Measurements from ENCODE around the gene VAMP5. TPM values are rescaled to one million over a fixed set of nuclear protein-coding genes. Genes with fewer than 3 reads are reported as not detected.

The VAMP5 gene
- total RNA-seq, 1 donor from 2014 or later: 4.2 TPM

DNA sequence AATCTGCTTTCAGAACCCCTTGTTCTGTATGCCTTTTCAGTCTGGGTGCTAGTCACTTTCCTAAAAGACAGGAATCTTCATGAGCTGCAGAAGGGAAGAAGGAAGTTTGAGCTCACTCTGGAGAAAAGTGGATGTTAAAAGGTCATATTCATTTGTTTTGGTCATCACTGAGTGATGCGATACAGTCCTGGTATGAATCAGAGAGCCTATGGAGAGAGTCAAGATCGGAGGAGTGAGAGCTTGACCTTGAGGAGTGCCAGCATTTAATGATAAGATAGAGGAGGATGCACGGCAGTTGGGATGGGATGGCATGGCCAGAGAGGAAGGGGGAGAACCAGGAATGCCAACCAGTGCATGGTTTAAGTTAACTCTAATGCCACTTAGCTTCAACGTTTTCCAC, 51.4 kb downstream of the VAMP5 start:
- H3K27ac Mint-ChIP-seq: no peak overlapping the region
- H3K4me1 Mint-ChIP-seq (ENCODE audit: low read depth): no peaks in the 10 kb centered on the region
- no peak for DNase-seq (ENCODE audit: low spot score, unreplicated experiment)
- no peak overlapping the region for H3K4me3 Mint-ChIP-seq (ENCODE audit: low read depth)
- TF ChIP-seq, protein P1, sequence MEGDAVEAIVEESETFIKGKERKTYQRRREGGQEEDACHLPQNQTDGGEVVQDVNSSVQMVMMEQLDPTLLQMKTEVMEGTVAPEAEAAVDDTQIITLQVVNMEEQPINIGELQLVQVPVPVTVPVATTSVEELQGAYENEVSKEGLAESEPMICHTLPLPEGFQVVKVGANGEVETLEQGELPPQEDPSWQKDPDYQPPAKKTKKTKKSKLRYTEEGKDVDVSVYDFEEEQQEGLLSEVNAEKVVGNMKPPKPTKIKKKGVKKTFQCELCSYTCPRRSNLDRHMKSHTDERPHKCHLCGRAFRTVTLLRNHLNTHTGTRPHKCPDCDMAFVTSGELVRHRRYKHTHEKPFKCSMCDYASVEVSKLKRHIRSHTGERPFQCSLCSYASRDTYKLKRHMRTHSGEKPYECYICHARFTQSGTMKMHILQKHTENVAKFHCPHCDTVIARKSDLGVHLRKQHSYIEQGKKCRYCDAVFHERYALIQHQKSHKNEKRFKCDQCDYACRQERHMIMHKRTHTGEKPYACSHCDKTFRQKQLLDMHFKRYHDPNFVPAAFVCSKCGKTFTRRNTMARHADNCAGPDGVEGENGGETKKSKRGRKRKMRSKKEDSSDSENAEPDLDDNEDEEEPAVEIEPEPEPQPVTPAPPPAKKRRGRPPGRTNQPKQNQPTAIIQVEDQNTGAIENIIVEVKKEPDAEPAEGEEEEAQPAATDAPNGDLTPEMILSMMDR (IDR thresholded peaks at IDR 0.05; ENCODE audit: unreplicated experiment): no peak
- no peaks in the 10 kb centered on the region for H3K27me3 Mint-ChIP-seq
- H3K36me3 Mint-ChIP-seq (ENCODE audit: insufficient read depth): peaks cover 30% of the 10 kb centered on the region
- H3K9me3 Mint-ChIP-seq (ENCODE audit: low read depth): no peaks in the 10 kb centered on the region

GRCh38 chr2:85642725-85643124, 58.5 kb downstream of the VAMP5 start:
- Mint-ChIP-seq H3K36me3 (ENCODE audit: insufficient read depth) (peaks cover 25% of the 10 kb centered on the region), H3K9me3 (ENCODE audit: low read depth) (no peaks in the 10 kb centered on the region)
- TF ChIP-seq, protein P1 (IDR thresholded peaks at IDR 0.05; ENCODE audit: unreplicated experiment): no peak

More at GRCh38 chr2:85642725-85643124, 58.5 kb downstream of the VAMP5 start:
- no peak overlapping the region for H3K27ac Mint-ChIP-seq
- no peak for DNase-seq (ENCODE audit: low spot score, unreplicated experiment)
- no peaks in the 10 kb centered on the region for H3K27me3 Mint-ChIP-seq
- H3K4me3 Mint-ChIP-seq (ENCODE audit: low read depth): no peak overlapping the region
- H3K4me1 Mint-ChIP-seq (ENCODE audit: low read depth): no peaks in the 10 kb centered on the region

Other genes with a start within 250 kb of the VAMP5 start
- gene RETSAT, start 229.9 kb upstream of the VAMP5 start, total RNA-seq: 22.8 and 23.1 TPM in 2 replicates
- gene ELMOD3, start 229.7 kb upstream of the VAMP5 start, total RNA-seq: 23.3 and 25.6 TPM in 2 replicates
- 56.1 and 56.5 TPM in 2 replicates for gene CAPG, start 174.1 kb upstream of the VAMP5 start, total RNA-seq
- gene SH2D6, start 165.7 kb upstream of the VAMP5 start, total RNA-seq: 0.29 and 0.71 TPM in 2 replicates
- gene MAT2A, start 45.3 kb upstream of the VAMP5 start, total RNA-seq: 281 and 304 TPM in 2 replicates
- 69.2 TPM in 2 replicates for gene GGCX, start 22.9 kb upstream of the VAMP5 start, total RNA-seq
- 71.3 and 76.0 TPM in 2 replicates for gene VAMP8, start 6.8 kb upstream of the VAMP5 start, total RNA-seq
- gene RNF181, start 11.3 kb downstream of the VAMP5 start, total RNA-seq: 82.3 and 85.7 TPM in 2 replicates
- 24.9 and 26.0 TPM in 2 replicates for gene TMEM150A, start 18.3 kb downstream of the VAMP5 start, total RNA-seq
- gene C2orf68, start 27.6 kb downstream of the VAMP5 start, total RNA-seq: 67.1 and 71.0 TPM in 2 replicates
- 58.1 and 59.7 TPM in 2 replicates for gene USP39, start 31.8 kb downstream of the VAMP5 start, total RNA-seq
- not detected in 2 replicates for gene SFTPB, start 83.8 kb downstream of the VAMP5 start, total RNA-seq
- gene GNLY, start 109.9 kb downstream of the VAMP5 start, total RNA-seq: not detected in 2 replicates
- gene ATOH8, start 169.6 kb downstream of the VAMP5 start, total RNA-seq: 1.3 and 1.7 TPM in 2 replicates

Measured in progenitor cell of endocrine pancreas (in vitro differentiated cells).